ENCODE results near the gene MGAT5.

The MGAT5 gene

DNA sequence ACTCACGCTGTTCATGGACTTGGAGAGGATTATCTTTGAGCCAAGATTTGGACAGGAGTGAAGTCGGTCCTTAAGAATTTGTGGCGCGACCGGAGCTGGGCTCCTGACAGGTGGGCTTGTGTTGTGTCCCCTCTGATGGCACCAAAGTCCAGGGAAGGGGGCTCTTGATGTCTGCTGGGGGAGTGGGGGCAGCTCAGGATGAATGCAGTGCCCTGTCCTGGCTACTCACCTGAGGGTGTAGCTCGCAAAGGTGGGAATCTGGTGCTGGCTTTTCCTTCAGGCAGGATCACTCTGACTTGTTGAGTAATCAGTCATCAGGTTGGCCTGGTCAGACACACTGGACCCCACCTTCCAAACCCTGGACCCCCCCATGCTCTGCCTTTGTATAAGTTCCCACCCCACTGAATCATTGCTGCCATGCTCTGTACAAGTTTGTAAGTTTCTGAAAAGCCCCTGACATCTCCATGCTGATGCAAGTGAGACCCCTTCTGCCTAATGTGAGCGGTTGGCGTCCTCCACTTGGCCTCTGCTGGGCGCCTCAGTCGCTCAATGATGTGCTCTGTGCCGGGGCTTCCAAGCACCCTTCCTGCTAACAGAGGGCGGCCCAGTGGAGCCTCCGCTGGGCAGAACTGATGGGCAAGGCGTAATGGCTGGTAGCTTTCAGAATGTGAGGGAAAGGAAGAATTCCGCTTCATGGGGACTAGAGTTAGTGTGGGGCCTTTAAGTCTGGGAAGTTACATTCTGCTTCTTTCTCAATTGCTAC, 196.1 kb downstream of the MGAT5 start:
- DNase-seq (ENCODE audit: low spot score), result no peak

DNA sequence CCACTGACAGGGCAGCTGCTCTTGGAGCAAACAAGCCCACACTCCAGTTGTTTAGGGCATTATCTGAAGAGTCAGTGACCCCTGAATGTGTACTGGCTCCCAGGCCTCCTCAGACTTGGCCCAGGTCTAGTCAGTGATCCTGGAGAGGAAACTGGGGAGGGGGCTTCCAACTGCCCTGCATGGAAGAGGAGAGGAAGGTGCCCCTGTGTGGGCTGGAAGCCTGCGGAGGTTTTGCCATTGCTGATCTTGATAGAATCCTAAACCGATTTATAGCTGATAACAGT, 197.4 kb downstream of the MGAT5 start:
- DNase-seq (ENCODE audit: low spot score), result no peak

DNA sequence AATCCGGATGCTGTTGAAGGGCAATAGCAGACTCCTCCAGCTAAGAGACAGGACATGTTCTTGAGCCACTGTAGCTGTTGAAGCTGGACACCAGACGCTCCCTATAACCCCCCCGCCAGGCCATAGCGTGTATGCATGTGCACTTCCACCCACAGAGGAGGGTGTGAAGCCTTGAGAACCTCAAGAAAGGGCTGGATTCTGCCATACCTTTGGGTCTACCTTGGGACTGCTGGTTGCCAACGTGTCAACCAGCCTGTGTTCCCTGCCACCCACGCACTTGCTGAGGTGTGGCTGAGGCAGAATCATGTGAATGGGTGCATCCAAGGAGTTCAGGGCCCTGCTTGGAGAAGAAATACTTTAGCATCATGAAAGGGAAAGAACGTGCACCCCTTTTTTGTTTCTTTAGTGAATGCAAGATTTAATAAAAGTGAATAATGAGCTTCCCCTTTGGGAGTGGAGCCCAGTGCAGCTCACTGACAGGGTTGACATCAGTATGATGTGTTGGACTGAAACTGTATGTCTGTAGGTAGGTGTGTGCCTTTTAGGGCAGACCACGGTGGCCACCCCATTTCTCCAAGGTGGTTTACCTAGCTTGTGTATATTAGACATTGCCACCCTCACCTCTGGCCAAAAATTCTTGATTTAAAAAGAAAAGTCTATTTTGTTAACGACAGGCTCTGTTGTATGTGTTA, 198.3 kb downstream of the MGAT5 start:
- no peak for DNase-seq (ENCODE audit: low spot score)

DNA sequence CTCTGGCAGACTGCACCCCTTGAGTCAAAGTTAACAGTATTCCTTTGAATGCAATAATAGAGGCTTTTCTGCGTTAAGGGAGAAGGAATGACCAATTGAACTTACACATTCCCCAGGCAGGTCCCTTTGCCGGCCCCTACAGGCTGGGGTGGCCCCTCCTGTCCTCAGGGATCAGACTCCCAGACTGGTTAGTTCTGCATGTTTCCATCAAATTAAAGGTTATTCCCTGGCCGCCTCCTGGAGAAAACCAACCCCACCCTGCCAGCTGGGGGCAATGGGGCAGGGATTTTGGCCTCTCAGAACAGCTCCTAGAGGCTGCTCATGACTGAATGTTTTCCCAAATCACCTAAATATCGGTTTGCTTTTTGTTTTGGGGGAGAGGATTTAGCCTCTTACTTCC, 199.6 kb downstream of the MGAT5 start:
- DNase-seq (ENCODE audit: low spot score), result no peak

DNA sequence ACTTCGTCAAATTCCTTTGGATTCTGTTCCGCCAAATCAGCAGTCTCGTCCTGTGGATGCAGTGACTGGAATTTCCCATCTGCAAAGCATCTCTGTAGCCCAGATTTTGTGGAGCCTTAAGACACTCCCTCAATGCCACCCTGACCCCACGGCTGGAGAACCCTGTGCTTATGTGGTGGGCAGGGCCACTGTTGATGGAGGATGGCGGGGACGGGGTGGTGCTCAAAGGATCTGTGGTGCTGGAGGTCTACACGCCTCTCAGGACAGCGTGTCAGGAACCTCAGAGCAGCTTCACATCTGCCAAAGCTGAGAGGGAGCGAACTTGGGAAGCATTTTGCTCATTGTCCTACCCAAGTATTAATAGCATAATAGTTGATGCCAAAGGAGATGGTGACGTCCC, 200.1 kb downstream of the MGAT5 start:
- DNase-seq (ENCODE audit: low spot score), result no peak

DNA sequence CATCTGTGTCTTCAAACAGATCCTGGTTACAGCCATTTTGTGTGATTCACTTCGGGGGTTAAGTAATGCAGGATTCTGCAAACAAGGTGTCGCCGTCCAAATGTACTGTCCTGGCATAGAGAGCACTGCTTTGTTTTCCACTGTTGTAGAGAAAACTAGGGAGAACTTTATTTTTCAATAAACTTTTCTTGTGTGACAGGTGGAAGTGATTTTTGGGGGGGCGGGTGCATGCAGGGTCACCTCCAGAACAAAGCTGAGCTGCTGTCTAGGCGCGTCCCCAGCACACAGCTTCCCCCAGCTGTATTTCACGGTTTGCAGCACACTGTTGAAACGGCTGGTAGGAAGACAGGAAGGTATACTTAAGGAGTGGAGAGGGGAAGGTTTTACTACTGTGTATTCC, 200.6 kb downstream of the MGAT5 start:
- DNase-seq (ENCODE audit: low spot score), result no peak

DNA sequence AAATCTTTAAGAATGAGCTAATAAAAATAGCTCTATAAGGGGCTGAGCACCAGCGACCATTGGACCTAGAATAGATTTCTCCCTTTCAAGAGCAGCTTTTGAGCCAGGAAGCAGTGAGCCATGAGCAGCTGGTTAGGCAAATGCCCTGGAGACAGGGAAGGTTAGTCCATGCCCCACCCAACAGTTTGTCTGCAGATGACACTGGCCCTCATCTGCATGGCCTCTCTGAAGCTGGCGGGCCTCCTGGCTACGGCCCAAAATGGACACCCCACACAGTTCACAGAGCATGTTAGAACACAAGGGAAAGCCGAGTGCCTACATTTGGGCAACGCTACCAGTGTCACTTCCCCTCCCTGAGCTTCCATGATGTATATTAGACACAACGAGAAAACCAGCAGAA, 201.1 kb downstream of the MGAT5 start:
- no peak for DNase-seq (ENCODE audit: low spot score)

DNA sequence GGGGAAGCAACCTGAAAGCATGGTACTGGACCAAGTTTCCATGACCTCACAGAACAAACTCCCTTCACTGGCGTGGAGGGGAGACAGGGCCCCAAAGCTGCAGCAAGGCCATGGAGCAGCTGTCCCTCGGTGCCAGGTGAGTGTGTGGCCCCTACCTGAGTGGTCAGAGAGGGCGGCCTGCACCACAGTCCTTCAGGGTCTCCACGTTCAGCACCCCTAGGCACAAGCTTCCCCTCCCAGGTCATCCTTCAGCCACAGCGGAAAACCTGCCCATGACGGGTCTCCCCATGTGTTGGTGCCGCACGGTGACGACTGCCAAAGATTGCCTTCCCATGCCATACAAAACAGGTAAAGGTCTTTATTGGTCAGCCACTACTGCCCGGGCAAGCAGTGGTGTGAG, 201.6 kb downstream of the MGAT5 start:
- DNase-seq (ENCODE audit: low spot score), result no peak

DNA sequence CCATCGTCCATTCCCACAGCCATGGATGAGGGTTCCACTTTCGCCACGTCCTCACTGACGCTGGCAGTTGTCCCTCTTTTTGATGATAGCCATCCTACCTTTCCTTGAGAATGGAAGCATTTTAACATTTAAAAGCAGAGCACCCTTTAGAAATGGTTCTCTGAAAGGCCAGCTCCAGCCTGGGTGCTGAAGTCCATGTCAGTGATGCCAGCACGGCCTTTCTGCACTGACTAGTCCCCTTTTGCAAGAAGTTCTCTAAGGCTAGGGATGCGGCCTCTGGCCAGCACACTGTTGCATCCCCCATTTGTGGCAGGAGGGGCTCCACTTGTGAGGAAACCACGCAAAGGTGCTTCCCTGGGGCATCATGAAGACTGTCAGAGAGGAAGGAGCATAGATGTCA, 203.5 kb downstream of the MGAT5 start:
- DNase-seq (ENCODE audit: low spot score), result no peak

DNA sequence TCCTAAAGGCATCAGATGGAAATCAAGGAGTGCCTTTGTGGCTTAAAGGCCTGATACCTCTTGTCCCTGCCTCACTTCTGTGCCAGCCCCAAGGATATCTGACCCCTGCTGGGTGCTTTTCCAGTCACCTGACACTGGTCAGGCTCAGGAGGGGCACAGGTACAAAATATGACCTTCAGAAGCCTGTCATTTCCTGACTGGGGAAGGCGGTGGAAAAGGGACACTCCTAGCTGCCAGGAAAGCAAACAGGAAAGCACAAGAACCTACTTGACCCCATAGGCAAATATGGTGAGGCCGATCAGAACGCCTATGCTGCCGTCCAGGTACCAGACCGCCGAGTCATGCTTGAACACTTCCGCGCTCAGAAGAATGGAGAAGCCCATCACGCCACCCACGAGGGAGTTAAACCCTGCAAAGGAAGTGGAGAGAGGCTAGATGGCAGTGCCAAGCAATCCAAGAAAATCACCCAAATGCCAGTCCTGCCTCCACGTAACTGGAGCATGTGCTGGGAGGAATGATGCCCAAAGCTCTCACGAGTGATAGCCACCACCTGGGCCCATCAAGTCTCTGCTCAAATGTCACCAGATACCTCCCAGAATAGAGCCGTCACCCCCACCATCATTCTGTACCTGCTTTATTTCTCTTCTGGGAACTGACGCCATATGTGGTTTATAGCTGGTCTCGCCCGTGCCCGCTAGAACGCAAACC, 204.0 kb downstream of the MGAT5 start:
- DNase-seq (ENCODE audit: low spot score), result no peak

DNA sequence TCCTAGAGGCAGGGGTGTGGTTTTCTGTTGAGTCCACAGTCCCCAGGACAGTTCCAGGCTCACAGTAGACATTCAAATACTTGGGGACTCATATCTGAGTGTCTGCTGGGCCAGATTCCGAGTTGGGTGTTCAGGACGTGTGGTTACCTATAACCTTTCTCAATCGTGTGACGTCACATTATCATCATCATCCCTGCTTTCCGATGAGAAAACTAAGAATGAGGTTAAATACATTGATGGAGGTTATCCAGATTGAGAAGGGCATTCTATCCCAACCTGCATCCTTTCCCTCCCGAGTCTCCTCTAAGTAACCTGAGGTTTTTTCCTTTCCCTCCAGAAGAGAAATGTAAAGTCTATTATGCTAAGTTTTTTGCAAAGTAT, 204.6 kb downstream of the MGAT5 start:
- DNase-seq (ENCODE audit: low spot score), result no peak

DNA sequence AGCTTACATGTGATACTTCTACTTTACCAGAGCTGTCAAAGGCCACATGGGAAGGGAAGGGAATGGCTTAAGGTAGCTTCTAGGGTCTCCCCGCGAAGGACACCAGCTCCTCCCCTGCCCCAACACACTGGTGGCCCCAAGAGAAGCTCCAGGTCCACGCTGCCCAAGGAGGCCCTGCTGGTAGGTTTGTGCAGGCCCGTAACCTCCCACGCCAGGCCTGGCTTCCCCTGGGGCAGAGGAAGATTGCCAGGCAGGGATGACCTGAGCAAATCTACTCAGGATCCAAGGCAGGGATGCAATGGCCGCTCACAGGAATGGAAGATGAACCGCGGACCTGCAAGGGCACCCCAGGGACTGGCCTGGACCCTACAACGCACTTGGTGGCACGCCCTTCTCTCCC, 205.1 kb downstream of the MGAT5 start:
- DNase-seq (ENCODE audit: low spot score), result no peak

DNA sequence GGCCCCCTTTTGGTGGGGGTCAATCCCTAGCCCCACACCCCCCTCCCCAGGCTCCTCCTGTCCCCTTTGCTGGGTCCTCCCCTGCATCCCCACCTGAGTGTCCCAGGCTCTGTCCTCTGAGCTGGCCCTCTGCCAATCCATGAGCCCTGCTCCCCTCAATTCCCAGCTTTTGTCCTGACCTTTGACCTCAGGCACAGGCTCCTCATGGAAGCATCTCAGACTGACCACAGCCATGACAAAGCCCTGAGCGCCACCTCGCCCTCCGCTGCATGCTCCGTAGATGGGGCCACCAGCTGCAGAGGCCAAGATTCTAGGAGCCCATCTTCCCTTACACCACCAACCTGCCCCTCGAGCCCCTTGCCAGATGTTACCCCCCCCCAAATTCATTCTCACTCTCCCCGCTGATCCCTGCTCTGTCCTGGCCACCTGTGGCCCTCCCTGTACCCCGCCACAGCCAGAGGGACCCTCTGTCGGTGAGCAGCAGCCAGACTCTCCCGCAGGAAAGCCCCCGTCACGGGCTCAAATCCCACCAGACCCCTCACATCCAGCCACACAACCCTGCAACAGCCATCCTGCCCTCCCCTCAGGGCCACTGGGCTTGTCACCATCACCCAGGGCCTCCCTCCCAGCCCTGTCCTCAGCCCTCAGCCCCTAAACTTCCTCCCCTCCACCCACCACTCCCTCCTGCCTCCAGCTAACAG, 206.0 kb downstream of the MGAT5 start:
- no peak for DNase-seq (ENCODE audit: low spot score)

DNA sequence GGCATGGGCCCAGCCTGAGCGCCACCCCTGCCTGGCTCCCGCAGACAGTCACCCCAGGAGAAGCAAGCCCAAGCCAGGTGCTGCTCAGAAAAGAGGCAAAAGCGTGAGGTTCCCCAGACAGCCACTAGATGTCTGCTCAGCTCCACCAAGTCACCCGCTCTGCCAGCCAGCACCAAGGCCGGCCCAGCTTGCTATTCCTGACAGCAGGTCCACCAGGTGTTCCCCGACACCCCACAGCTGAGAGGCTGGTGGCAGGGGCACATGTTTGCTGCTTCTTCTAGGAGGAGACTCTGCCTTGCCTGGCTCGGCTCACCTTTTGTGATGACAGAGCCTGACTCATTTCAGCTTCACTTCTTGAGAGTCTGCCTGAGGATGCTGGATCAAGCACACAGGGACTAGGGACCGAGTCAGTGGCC, 206.7 kb downstream of the MGAT5 start:
- no peak for DNase-seq (ENCODE audit: low spot score)

DNA sequence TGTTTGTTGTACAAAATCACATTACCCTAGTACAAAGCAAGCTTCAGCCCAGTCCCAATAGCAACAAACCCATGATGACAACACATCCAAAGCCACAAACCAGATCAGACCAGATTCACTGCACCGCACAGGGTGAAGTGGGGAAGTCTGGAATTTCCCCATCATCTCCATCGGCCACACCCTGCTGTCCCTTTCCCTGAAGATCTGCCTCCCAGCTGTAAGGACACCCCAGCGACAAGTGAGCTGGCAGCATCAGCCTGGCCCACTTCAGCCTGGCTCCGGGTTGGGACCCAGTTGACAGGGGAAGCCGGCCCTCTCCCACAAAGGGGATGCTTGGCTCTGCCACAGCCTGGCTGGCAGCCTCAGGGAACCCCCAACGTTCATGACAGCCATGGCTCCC, 207.6 kb downstream of the MGAT5 start:
- no peak for DNase-seq (ENCODE audit: low spot score)

DNA sequence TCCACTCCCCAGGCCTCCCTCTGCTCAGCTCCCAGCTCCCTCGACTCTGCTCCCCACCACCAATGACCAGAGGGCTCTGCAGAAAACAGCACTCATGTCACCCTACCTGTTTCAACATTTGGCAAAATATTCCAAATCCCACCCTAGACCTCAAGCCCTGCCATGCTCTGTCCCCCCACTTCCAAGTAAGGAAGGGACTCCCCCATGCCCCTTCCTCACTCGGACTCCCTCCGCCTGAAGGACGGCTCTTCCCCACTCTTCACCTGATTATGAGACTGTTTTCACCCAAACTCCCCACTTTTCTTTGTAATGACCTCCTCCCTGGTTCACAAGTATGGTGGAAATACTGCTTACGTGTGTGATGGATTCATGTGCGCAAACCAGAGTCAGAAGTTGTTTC, 208.4 kb downstream of the MGAT5 start:
- no peak for DNase-seq (ENCODE audit: low spot score)

DNA sequence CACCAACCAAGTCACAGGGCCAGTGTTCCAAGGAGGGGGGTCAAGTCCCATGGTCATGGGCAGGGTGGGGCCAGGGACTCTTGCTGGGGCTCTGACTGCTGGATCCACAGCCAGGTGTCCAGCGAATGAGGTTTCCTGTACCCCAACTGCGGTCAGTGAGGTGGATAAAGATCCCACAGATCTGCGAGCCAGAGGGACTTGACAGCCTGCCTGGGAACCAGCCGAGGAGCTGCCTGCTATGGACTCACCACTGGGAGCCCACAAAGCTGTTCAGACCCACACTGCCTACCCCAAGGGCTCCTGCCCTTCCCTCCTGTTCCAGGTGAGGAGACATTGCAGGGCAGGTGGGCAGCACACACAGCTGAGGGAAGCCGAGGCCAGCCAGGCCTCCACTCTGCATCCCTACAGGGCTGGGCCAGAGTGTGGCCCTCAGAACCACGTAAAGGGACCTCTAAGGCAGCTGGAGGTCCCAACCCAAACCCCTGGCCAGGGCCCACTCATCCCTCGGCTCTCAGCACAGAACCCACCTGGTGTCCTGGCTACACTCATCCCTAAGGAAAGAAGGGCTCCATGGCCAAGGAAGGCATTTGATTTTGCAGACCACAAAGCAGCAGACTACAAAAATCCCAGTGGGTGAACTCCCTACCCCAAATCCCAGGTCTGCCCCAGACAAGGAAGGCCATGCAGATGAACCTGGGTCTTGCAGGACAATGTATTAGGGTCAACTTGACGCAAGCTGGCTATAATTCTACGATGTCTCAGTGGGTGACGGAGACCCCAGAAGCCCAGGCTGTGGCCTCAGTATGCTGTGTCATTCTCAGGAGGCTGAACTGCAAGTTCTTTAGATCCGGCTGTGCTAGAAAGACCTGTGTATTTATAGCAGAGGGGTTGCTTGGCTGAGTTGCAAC, 209.2 kb downstream of the MGAT5 start:
- DNase-seq (ENCODE audit: low spot score), result no peak

DNA sequence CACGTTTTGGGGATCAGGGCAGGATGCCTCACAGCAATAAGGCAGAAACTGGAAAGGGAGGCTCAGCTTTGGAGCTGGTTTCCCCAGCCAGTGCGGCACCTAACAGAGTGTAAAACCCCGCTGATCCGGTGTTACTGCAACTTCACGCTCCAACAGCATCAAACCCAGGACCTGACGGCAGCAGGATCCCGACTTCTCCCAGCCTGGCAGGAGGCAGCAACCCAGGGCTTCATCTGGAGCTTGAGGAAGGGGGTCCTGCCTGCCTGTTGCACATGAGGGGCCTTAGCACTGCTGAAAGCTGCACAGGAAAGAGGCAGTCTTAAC, 209.8 kb downstream of the MGAT5 start:
- DNase-seq (ENCODE audit: low spot score), result no peak

DNA sequence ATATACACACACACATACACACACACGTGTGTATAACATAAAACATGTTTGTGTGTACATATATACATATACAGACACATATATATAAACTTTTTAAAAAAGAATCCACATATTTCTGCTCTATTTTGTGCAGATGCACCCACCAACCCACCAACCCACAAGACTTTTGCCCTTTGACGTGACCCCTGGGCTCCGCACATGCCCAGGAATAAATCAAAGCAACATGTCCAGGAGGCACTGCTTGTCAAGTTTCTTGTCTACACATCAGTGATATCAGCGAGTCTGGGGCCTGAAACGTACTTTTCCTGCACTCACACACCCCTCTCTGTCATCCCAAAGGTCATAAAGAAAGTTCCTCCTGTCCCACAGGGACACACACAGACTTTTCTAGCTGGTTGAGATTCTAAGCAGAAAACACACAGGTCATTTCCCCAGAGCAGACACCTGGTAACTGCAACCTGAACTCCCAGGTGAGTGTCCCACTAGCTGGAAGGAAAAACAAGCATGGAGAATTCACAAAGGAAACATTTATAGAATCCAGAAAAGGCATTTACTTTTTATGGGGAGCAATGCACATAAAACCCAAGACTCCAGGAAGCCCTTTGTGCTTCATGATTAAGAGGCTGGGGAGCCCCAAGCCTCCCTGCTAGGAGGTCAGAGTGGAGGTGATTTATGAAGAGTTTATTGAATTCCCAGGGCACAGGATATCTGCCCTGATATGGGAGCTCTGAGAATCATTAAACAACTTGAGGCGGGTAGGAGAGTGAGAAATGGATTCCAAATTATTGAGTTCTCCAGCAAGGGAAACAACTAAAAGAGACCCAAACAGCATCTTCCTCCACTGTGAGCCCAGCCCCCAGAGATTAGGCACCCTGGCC, 211.6 kb downstream of the MGAT5 start:
- no peak for DNase-seq (ENCODE audit: low spot score)

DNA sequence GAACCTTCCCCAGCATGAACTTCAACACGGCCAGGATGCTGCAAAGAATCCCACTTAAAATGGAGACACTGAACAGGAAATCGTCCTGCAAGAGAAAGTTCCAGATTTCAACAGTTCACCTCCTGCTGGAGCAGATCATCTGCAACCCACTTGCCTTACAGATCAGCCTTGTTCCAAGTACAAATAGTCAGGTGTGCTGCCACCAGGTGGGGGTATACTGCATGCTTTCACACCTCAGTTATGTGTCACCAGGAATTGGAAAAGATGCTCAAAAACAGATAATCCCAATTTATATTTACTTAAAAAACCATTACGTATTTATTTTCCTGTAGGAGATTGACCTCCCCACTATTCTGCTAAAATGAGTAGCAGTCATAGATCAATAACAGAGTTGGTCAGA, 212.3 kb downstream of the MGAT5 start:
- DNase-seq (ENCODE audit: low spot score), result no peak

DNA sequence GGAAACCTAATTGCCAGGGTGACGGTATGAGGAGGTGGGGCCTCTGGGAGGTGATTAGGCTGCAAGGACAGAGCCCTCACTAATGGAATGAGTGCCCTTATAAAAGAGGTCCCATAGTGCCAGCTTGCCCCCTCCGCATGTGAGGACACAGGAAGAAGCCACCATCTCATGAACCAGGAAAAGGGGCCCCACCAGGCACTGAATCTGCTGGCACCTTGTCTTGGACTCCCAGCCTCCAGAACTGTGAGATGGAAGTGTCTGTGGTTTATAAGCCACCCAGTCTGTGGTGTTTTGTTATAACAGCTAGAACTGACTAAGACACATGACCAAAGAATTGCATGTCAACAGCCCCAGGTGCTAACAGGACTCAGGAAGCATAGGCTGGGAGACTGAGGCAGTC, 214.3 kb downstream of the MGAT5 start:
- DNase-seq (ENCODE audit: low spot score), result no peak

Data from hematopoietic multipotent progenitor cell treated with erythropoietin and hydrocortisone succinate and interleukin-3 and kit ligand, for 15 days (in vitro differentiated cells).